ENCODE results near the gene SPTLC1.
"Not testable (repeated sequence)": the region's sequence is repeated elsewhere in the genome, so short reads cannot be mapped to it uniquely, and the experiment has no call there.

SPTLC1 gene

GRCh38 chr9:92115071-92115858 is at the start of gene SPTLC1:
SPTLC1 (minus strand) TSS chr9:92115413; CDS start chr9:92115370, 43 bp downstream.
- Histone ChIP-seq H3K4me3 (ENCODE audit: low read length) (peak within 1 kb of the TSS; percentile 97), H3K27me3 (replicated peaks; ENCODE audit: control insufficient read depth, insufficient read depth, low read length) (no peaks in the 10 kb centered on the region), H3K9ac (ENCODE audit: low read length) (peak within 1 kb of the TSS; percentile 90), H3K4me1 (ENCODE audit: control insufficient read depth, insufficient read depth, low read length) (peaks cover 11% of the 10 kb centered on the region), H3K9me3 (ENCODE audit: control insufficient read depth, low read length) (peaks cover 6% of the 10 kb centered on the region), H3K36me3 (ENCODE audit: control insufficient read depth, insufficient read depth, low read length, severe bottlenecking) (peaks cover 21% of the 10 kb centered on the region)
- peak; percentile 98 for DNase-seq (ENCODE audit: low read depth)

GRCh38 chr9:92164975-92165374 is 49.8 kb upstream of the SPTLC1 start:
- no peak overlapping the region for H3K4me3 ChIP-seq (ENCODE audit: low read length)
- no peak overlapping the region for H3K9ac ChIP-seq (ENCODE audit: low read length)
- peaks cover 11% of the 10 kb centered on the region for H3K9me3 ChIP-seq (ENCODE audit: control insufficient read depth, low read length)
- H3K4me1 ChIP-seq (ENCODE audit: control insufficient read depth, insufficient read depth, low read length): peaks cover 4% of the 10 kb centered on the region
- H3K27me3 ChIP-seq (replicated peaks; ENCODE audit: control insufficient read depth, insufficient read depth, low read length): no peaks in the 10 kb centered on the region
- no peak for DNase-seq (ENCODE audit: low read depth)
- H3K36me3 ChIP-seq (ENCODE audit: control insufficient read depth, insufficient read depth, low read length, severe bottlenecking): no peaks in the 10 kb centered on the region

GRCh38 chr9:92164490-92164889 is 49.3 kb upstream of the SPTLC1 start:
- peaks cover 11% of the 10 kb centered on the region for H3K9me3 ChIP-seq (ENCODE audit: control insufficient read depth, low read length)
- no peaks in the 10 kb centered on the region for H3K36me3 ChIP-seq (ENCODE audit: control insufficient read depth, insufficient read depth, low read length, severe bottlenecking)
- H3K4me3 ChIP-seq (ENCODE audit: low read length): no peak overlapping the region
- no peak overlapping the region for H3K9ac ChIP-seq (ENCODE audit: low read length)
- no peak for DNase-seq (ENCODE audit: low read depth)
- peaks cover 4% of the 10 kb centered on the region for H3K4me1 ChIP-seq (ENCODE audit: control insufficient read depth, insufficient read depth, low read length)
- no peaks in the 10 kb centered on the region for H3K27me3 ChIP-seq (replicated peaks; ENCODE audit: control insufficient read depth, insufficient read depth, low read length)

GRCh38 chr9:92163276-92163675 is 48.1 kb upstream of the SPTLC1 start:
- Histone ChIP-seq H3K36me3 (ENCODE audit: control insufficient read depth, insufficient read depth, low read length, severe bottlenecking) (no peaks in the 10 kb centered on the region), H3K4me1 (ENCODE audit: control insufficient read depth, insufficient read depth, low read length) (peaks cover 4% of the 10 kb centered on the region), H3K9me3 (ENCODE audit: control insufficient read depth, low read length) (peaks cover 11% of the 10 kb centered on the region), H3K27me3 (replicated peaks; ENCODE audit: control insufficient read depth, insufficient read depth, low read length) (no peaks in the 10 kb centered on the region), H3K9ac (ENCODE audit: low read length) (no peak overlapping the region), H3K4me3 (ENCODE audit: low read length) (no peak overlapping the region)
- no peak for DNase-seq (ENCODE audit: low read depth)

GRCh38 chr9:92160786-92161185 is 45.6 kb upstream of the SPTLC1 start:
- Histone ChIP-seq H3K4me1 (ENCODE audit: control insufficient read depth, insufficient read depth, low read length) (peaks cover 4% of the 10 kb centered on the region), H3K27me3 (replicated peaks; ENCODE audit: control insufficient read depth, insufficient read depth, low read length) (no peaks in the 10 kb centered on the region), H3K9me3 (ENCODE audit: control insufficient read depth, low read length) (peaks cover 11% of the 10 kb centered on the region), H3K9ac (ENCODE audit: low read length) (no peak overlapping the region), H3K4me3 (ENCODE audit: low read length) (no peak overlapping the region), H3K36me3 (ENCODE audit: control insufficient read depth, insufficient read depth, low read length, severe bottlenecking) (no peaks in the 10 kb centered on the region)
- DNase-seq (ENCODE audit: low read depth): no peak

- no peaks in the 10 kb centered on the region for H3K36me3 ChIP-seq (ENCODE audit: control insufficient read depth, insufficient read depth, low read length, severe bottlenecking)
- no peak overlapping the region for H3K4me3 ChIP-seq (ENCODE audit: low read length)
- H3K9ac ChIP-seq (ENCODE audit: low read length): no peak overlapping the region
- H3K4me1 ChIP-seq (ENCODE audit: control insufficient read depth, insufficient read depth, low read length): no peaks in the 10 kb centered on the region
- no peak for DNase-seq (ENCODE audit: low read depth)
- no peaks in the 10 kb centered on the region for H3K9me3 ChIP-seq (ENCODE audit: control insufficient read depth, low read length)
- no peaks in the 10 kb centered on the region for H3K27me3 ChIP-seq (replicated peaks; ENCODE audit: control insufficient read depth, insufficient read depth, low read length)
Measured at GRCh38 chr9:92159058-92159457, 43.8 kb upstream of the SPTLC1 start.

- H3K4me3 ChIP-seq (ENCODE audit: low read length): no peak overlapping the region
- no peaks in the 10 kb centered on the region for H3K27me3 ChIP-seq (replicated peaks; ENCODE audit: control insufficient read depth, insufficient read depth, low read length)
- no peaks in the 10 kb centered on the region for H3K9me3 ChIP-seq (ENCODE audit: control insufficient read depth, low read length)
- H3K36me3 ChIP-seq (ENCODE audit: control insufficient read depth, insufficient read depth, low read length, severe bottlenecking): no peaks in the 10 kb centered on the region
- H3K9ac ChIP-seq (ENCODE audit: low read length): no peak overlapping the region
- no peak for DNase-seq (ENCODE audit: low read depth)
- peaks cover 4% of the 10 kb centered on the region for H3K4me1 ChIP-seq (ENCODE audit: control insufficient read depth, insufficient read depth, low read length)
Measured at GRCh38 chr9:92158097-92158601, 42.9 kb upstream of the SPTLC1 start.

GRCh38 chr9:92155736-92156135 is 40.5 kb upstream of the SPTLC1 start:
- not testable (repeated sequence) for H3K9me3 ChIP-seq (ENCODE audit: control insufficient read depth, low read length); H3K9ac ChIP-seq (ENCODE audit: low read length); DNase-seq (ENCODE audit: low read depth); H3K4me3 ChIP-seq (ENCODE audit: low read length); H3K36me3 ChIP-seq (ENCODE audit: control insufficient read depth, insufficient read depth, low read length, severe bottlenecking); H3K27me3 ChIP-seq (replicated peaks; ENCODE audit: control insufficient read depth, insufficient read depth, low read length)
- peaks cover 12% of the 10 kb centered on the region for H3K4me1 ChIP-seq (ENCODE audit: control insufficient read depth, insufficient read depth, low read length)

- DNase-seq (ENCODE audit: low read depth): no peak
- H3K36me3 ChIP-seq (ENCODE audit: control insufficient read depth, insufficient read depth, low read length, severe bottlenecking): no peaks in the 10 kb centered on the region
- H3K4me1 ChIP-seq (ENCODE audit: control insufficient read depth, insufficient read depth, low read length): peaks cover 12% of the 10 kb centered on the region
- no peak overlapping the region for H3K4me3 ChIP-seq (ENCODE audit: low read length)
- no peak overlapping the region for H3K9ac ChIP-seq (ENCODE audit: low read length)
- no peaks in the 10 kb centered on the region for H3K27me3 ChIP-seq (replicated peaks; ENCODE audit: control insufficient read depth, insufficient read depth, low read length)
- no peaks in the 10 kb centered on the region for H3K9me3 ChIP-seq (ENCODE audit: control insufficient read depth, low read length)
Measured at GRCh38 chr9:92155221-92155620, 40.0 kb upstream of the SPTLC1 start.

GRCh38 chr9:92153466-92154415 is 38.5 kb upstream of the SPTLC1 start:
- H3K27me3 ChIP-seq (replicated peaks; ENCODE audit: control insufficient read depth, insufficient read depth, low read length); H3K4me3 ChIP-seq (ENCODE audit: low read length); H3K36me3 ChIP-seq (ENCODE audit: control insufficient read depth, insufficient read depth, low read length, severe bottlenecking); H3K9me3 ChIP-seq (ENCODE audit: control insufficient read depth, low read length); H3K9ac ChIP-seq (ENCODE audit: low read length): not testable (repeated sequence)
- H3K4me1 ChIP-seq (ENCODE audit: control insufficient read depth, insufficient read depth, low read length): peaks cover 12% of the 10 kb centered on the region
- peak; percentile 81 for DNase-seq (ENCODE audit: low read depth)

- Histone ChIP-seq H3K4me1 (ENCODE audit: control insufficient read depth, insufficient read depth, low read length) (peaks cover 23% of the 10 kb centered on the region), H3K27me3 (replicated peaks; ENCODE audit: control insufficient read depth, insufficient read depth, low read length) (no peaks in the 10 kb centered on the region), H3K9ac (ENCODE audit: low read length) (no peak overlapping the region), H3K9me3 (ENCODE audit: control insufficient read depth, low read length) (no peaks in the 10 kb centered on the region), H3K4me3 (ENCODE audit: low read length) (no peak overlapping the region), H3K36me3 (ENCODE audit: control insufficient read depth, insufficient read depth, low read length, severe bottlenecking) (no peaks in the 10 kb centered on the region)
- DNase-seq (ENCODE audit: low read depth): peak; percentile 42
Measured at GRCh38 chr9:92151691-92152393, 36.6 kb upstream of the SPTLC1 start.
